Natural killer cell (primary cell): ENCODE results near the gene COA3. TPM values are rescaled to one million over a fixed set of nuclear protein-coding genes. Genes with fewer than 3 reads are reported as not detected.

Source experiments
- ATAC-seq, 3 donors: fragments of 150-1000 bp in 2 of 3; fragments of 200-7000 bp in 1 of 3; cut with Tn5 transposase; 1 replicate in 1 of 3; 2 replicates in 2 of 3; pipeline ENCODE4 v1.10.0; 2021; ENCODE audit warnings: mild to moderate bottlenecking in 2 of 3, moderate library complexity in 2 of 3
- DNase-seq, 2 donors: peaks; one replicate each; pipeline versions ENCODE4 v3.0.0 to v3.0.0-alpha.2; 2013 to 2021; ENCODE audit warnings: mixed read lengths in 1 of 2
- H3K27ac ChIP-seq: one replicate; pipeline ENCODE4 v1.5.1; 2013; ENCODE audit warnings: mild to moderate bottlenecking, low read length
- H3K27me3 ChIP-seq: one replicate; pipeline ENCODE4 v1.6.1; 2013; ENCODE audit warnings: low read length; ENCODE audit not compliant: control insufficient read depth, insufficient read depth
- H3K36me3 ChIP-seq: one replicate; pipeline ENCODE4 v1.6.1; 2013; ENCODE audit warnings: low read length; ENCODE audit not compliant: control insufficient read depth, insufficient read depth
- H3K4me1 ChIP-seq: one replicate; pipeline ENCODE4 v1.6.1; 2013; ENCODE audit warnings: low read length; ENCODE audit not compliant: control insufficient read depth, insufficient read depth
- H3K4me3 ChIP-seq: one replicate; pipeline ENCODE4 v1.5.1; 2013; ENCODE audit warnings: low read length
- H3K9me3 ChIP-seq: one replicate; pipeline ENCODE4 v1.6.1; 2013; ENCODE audit warnings: low read length; ENCODE audit not compliant: control insufficient read depth, insufficient read depth
- H3K27ac Mint-ChIP-seq, 2 donors: one replicate each; pipeline ENCODE4 v1.8.0; 2022; ENCODE audit warnings: mild to moderate bottlenecking in 2 of 2, mixed read lengths in 2 of 2, moderate library complexity in 1 of 2
- H3K27me3 Mint-ChIP-seq, 2 donors: one replicate each; pipeline ENCODE4 v1.8.0; 2022; ENCODE audit warnings: low read depth in 2 of 2, mixed read lengths in 2 of 2
- H3K36me3 Mint-ChIP-seq: one replicate; pipeline ENCODE4 v1.8.0; 2022; ENCODE audit warnings: mixed read lengths
- H3K4me1 Mint-ChIP-seq, 2 donors: one replicate each; pipeline ENCODE4 v1.8.0; 2022; ENCODE audit warnings: mixed read lengths in 2 of 2
- H3K4me3 Mint-ChIP-seq: one replicate; pipeline ENCODE4 v1.8.0; 2022; ENCODE audit warnings: mild to moderate bottlenecking, moderate library complexity, mixed read lengths
- H3K9me3 Mint-ChIP-seq, 2 donors: one replicate each; pipeline ENCODE4 v1.8.0; 2022; ENCODE audit warnings: mixed read lengths in 2 of 2
- WGBS: methylation state at CpG from one replicate; pipeline ENCODE4 v1.1.7; 2013; ENCODE audit warnings: missing lambda C conversion rate; ENCODE audit not compliant: insufficient coverage; 5-methylcytosine and 5-hydroxymethylcytosine counted together
- intact Hi-C: fragments of 100-400 bp; cut with micrococcal nuclease; formaldehyde crosslinking; loops from one replicate; pipeline ENCODE4 v1.14.2; 2022
- total RNA-seq, 4 donors: library from RNA; stranded (reverse); fragments of 120-200 nt in 1 of 4; gene quantifications; one replicate each; pipeline versions ENCODE4 v1.2.3 to v1.2.4, GENCODE V29; 2013 to 2022
- TF ChIP-seq, protein P1 (sequence below): fragments of 200-600 bp; IDR thresholded peaks from one replicate; pipeline ENCODE4 v1.8.0; 2022; ENCODE audit warnings: antibody characterized with exemption

COA3 gene
- total RNA-seq, 3 donors from 2014 or later (not counting 1 experiment from before 2014, with no cell fraction given): 12.9 to 19.3 (median 13.1) TPM

DNA sequence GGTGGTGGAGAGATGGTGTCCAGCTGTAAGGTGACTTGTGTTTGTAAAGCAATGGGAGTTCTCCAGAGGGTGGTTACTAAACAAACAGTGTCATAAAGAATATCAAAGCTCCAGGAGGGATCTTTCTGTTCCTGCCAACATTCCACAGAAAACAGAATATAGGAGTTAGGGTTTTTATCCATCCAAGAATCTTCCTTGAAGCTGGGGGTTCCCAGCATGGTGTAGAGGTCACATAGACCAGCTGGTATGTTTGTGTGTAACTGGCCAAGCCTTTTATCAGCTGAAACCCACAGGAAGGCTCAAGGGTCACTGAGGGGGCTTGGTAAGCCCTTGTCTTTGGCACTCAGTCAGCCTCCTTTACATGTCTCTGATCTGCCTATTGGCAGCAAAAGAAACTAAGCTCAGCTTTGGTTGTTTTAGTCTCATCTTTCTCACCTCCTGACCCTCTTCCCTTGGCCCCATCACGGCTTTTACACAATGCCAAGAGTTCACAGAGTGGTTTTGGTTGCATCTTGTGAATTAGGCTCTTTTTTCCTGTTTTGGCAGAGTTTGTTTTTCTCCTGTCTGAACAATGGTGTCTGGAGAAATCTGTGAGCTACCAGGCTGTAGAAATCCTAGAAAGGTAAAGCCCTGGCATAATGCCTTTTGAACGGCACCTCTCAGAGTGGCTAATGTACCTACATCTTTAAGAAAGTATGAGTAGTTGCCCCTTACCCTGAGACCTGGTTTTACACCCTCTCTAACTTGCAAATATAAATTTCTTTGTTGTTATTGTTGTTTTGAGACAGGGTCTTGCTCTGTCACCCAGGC, 4.8 kb upstream of the COA3 start:
- no peaks in the 10 kb centered on the region for H3K36me3 ChIP-seq
- no peaks in the 10 kb centered on the region for H3K9me3 ChIP-seq
- Mint-ChIP-seq H3K4me1 (peaks cover 7% of the 10 kb centered on the region in 2 donors), H3K9me3 (no peaks in the 10 kb centered on the region), H3K27me3 (peaks cover 0 to 3% of the 10 kb centered on the region in 2 donors), H3K36me3 (no peaks in the 10 kb centered on the region), H3K4me3 (no peak overlapping the region), H3K27ac (no peak overlapping the region)
- H3K27me3 ChIP-seq: no peaks in the 10 kb centered on the region
- H3K4me1 ChIP-seq: peaks cover 8% of the 10 kb centered on the region
- H3K27ac ChIP-seq: no peak overlapping the region
- no peak overlapping the region for H3K4me3 ChIP-seq
- WGBS: 84% methylated on average over 2 of the region's 2 CpGs
- intact Hi-C loops: no loop called here
- no peak for ATAC-seq
- DNase-seq: no peak
- TF ChIP-seq, protein P1, sequence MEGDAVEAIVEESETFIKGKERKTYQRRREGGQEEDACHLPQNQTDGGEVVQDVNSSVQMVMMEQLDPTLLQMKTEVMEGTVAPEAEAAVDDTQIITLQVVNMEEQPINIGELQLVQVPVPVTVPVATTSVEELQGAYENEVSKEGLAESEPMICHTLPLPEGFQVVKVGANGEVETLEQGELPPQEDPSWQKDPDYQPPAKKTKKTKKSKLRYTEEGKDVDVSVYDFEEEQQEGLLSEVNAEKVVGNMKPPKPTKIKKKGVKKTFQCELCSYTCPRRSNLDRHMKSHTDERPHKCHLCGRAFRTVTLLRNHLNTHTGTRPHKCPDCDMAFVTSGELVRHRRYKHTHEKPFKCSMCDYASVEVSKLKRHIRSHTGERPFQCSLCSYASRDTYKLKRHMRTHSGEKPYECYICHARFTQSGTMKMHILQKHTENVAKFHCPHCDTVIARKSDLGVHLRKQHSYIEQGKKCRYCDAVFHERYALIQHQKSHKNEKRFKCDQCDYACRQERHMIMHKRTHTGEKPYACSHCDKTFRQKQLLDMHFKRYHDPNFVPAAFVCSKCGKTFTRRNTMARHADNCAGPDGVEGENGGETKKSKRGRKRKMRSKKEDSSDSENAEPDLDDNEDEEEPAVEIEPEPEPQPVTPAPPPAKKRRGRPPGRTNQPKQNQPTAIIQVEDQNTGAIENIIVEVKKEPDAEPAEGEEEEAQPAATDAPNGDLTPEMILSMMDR: no peak

DNA sequence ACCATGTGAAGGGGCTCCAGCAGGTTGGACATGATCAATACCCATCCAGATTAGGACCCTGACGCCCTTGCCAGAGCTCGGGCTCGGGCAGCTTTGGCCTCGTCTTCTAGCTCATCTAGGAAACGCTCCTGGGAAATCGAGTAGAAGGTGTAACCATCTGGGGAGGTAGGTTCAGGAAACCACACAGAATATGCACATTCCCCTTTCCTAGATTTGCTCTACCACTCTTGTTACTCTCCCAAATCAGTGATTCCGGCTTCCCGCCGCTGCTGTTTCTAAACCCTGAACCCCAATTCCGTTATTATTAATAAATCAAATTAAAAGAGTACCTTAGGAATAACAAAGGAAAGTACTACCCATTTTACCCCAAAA, 507 bp downstream of the COA3 start:
- Histone ChIP-seq H3K9me3 (no peaks in the 10 kb centered on the region), H3K27me3 (no peaks in the 10 kb centered on the region), H3K4me3 (peak overlapping the region; percentile 79), H3K4me1 (peaks cover 19% of the 10 kb centered on the region), H3K36me3 (no peaks in the 10 kb centered on the region), H3K27ac (no peak overlapping the region)
- TF ChIP-seq, protein P1: no peak
- H3K36me3 Mint-ChIP-seq: no peaks in the 10 kb centered on the region
- ATAC-seq (no peak), DNase-seq (no peak)
- H3K4me3 Mint-ChIP-seq: peak overlapping the region; percentile 99
- H3K9me3 Mint-ChIP-seq: no peaks in the 10 kb centered on the region
- WGBS: 32% methylated on average over 10 of the region's 10 CpGs
- peak overlapping the region; percentile 85 to 90 for H3K27ac Mint-ChIP-seq
- peaks cover 18 to 37% of the 10 kb centered on the region in 2 donors for H3K4me1 Mint-ChIP-seq
- intact Hi-C loops: no loop called here
- H3K27me3 Mint-ChIP-seq: peaks cover 0 to 3% of the 10 kb centered on the region in 2 donors

DNA sequence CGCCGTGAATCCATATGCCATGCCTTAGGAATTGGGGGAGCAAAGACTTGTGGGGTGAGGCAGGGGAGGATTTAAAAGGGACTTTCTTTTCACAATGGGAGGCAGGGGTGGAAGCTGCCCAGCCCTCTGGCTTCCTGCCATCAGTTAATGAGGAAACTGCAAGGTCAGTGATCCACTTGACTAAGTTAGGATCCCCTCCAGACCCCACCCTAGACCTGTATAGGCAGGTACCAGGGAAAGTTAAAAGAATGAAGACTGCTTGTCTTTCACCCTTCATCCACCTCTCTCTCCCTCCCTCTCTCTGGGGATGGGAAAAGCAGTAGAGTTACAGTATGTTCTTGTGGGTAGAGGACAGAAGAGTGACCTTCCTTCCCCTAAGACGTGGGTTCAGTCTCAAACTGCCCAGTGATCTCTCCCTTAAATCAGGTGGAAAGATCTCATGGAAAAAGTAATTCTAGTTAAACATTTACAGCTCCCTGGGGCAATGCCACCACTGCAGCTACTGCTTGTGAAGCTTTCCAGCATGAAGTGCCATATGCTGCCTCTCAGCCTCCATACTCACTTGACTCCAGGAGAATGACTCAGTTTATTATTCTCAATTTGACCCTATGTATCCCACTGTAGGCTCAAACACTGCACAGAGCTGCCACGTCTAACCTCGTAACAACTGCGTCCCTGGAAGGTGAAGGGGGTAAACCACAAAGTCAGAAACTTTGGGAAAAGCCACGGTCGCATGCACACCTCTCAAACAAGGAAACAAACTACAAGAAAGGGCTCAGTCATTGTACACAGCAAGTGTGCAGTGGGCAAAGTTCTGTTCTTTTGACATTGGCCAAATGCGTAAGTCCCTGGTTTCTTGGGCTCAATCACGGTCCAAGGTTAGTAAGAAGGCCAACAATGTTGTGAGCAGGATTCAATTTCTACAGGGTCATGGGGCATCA, 1.2 kb downstream of the COA3 start:
- Mint-ChIP-seq H3K36me3 (no peaks in the 10 kb centered on the region), H3K4me3 (peak overlapping the region; percentile 99), H3K4me1 (peaks cover 18 to 37% of the 10 kb centered on the region in 2 donors), H3K27me3 (peaks cover 0 to 3% of the 10 kb centered on the region in 2 donors), H3K27ac (no peak overlapping the region), H3K9me3 (no peaks in the 10 kb centered on the region)
- no peaks in the 10 kb centered on the region for H3K9me3 ChIP-seq
- TF ChIP-seq, protein P1: no peak
- no peaks in the 10 kb centered on the region for H3K27me3 ChIP-seq
- DNase-seq (no peak), ATAC-seq (no peak)
- 94% methylated on average over 10 of the region's 10 CpGs for WGBS
- peaks cover 19% of the 10 kb centered on the region for H3K4me1 ChIP-seq
- intact Hi-C loops: no loop called here
- peak overlapping the region; percentile 79 for H3K4me3 ChIP-seq
- H3K36me3 ChIP-seq: no peaks in the 10 kb centered on the region
- H3K27ac ChIP-seq: no peak overlapping the region
